HepG2 (cell line): Measurements from ENCODE around the gene DGUOK. TPM values are rescaled to one million over a fixed set of nuclear protein-coding genes. Genes with fewer than 3 reads are reported as not detected.
A peak's percentile ranks its signal among the peaks of the same experiment; 100 is the strongest.

Experiments used
- FOSL1 ChIP-seq: sonication (generic); formaldehyde crosslinking; IDR thresholded peaks from 2 replicates; pipeline ENCODE4 v1.9.0; 2021; ENCODE audit warnings: missing genetic modification reagents, borderline replicate concordance
- HOXA5 ChIP-seq: sonication (generic); formaldehyde crosslinking; IDR thresholded peaks from 2 replicates; pipeline ENCODE4 v1.4.0; 2020; ENCODE audit warnings: missing genetic modification reagents
- IKZF4 ChIP-seq: sonication (generic); formaldehyde crosslinking; IDR thresholded peaks from 2 replicates; pipeline ENCODE4 v1.5.1; 2020; ENCODE audit warnings: borderline replicate concordance, mild to moderate bottlenecking, low read depth, missing genetic modification reagents; ENCODE audit errors: not compliant biosample characterization
- JARID2 ChIP-seq: sonication (generic); formaldehyde crosslinking; IDR thresholded peaks from 2 replicates; pipeline ENCODE4 v1.8.1; 2023; ENCODE audit warnings: missing genetic modification reagents, inconsistent platforms; ENCODE audit not compliant: insufficient replicate concordance
- PAF1 ChIP-seq: IDR thresholded peaks from 2 replicates; pipeline ENCODE4 v1.6.1; 2016; ENCODE audit warnings: missing genetic modification reagents, missing compliant biosample characterization
- SETDB1 ChIP-seq: sonication (generic); formaldehyde crosslinking; IDR thresholded peaks from 2 replicates; pipeline ENCODE4 v1.5.1; 2020; ENCODE audit warnings: missing genetic modification reagents, mild to moderate bottlenecking, borderline replicate concordance
- SIX4 ChIP-seq: sonication (generic); formaldehyde crosslinking; IDR thresholded peaks from 2 replicates; pipeline ENCODE4 v1.4.0; 2020; ENCODE audit warnings: missing genetic modification reagents
- SNAPC2 ChIP-seq: sonication (generic); formaldehyde crosslinking; IDR thresholded peaks from 2 replicates; pipeline ENCODE4 v1.8.1; 2022; ENCODE audit warnings: mild to moderate bottlenecking, missing genetic modification reagents
- SP1 ChIP-seq, 2 experiments: fragments of 450-650 bp in 1 of 2; sonication (generic) in 1 of 2; formaldehyde crosslinking in 1 of 2; IDR thresholded peaks; 2 replicates each; pipeline versions ENCODE4 v1.4.0 to v1.6.1; 2016 to 2020; ENCODE audit warnings: missing genetic modification reagents in 1 of 2
- ZMAT3 ChIP-seq: sonication (generic); formaldehyde crosslinking; conservative IDR thresholded peaks from 2 replicates; pipeline ENCODE4 v1.7.0; 2021; ENCODE audit warnings: missing genetic modification reagents
- ZSCAN22 ChIP-seq: sonication (generic); formaldehyde crosslinking; IDR thresholded peaks from 2 replicates; pipeline ENCODE4 v1.4.0; 2020; ENCODE audit warnings: mild to moderate bottlenecking, missing genetic modification reagents
- polyA plus RNA-seq, 8 experiments: library from polyadenylated mRNA; depleted of rRNA in 3 of 8; stranded (reverse) in 7 of 8; unstranded in 1 of 8; fragments of >200 nt; fragmentation: Illumina TruSeq in 4 of 8; extraction: Trizol in 4 of 8; gene quantifications; 2 replicates each; pipeline versions ENCODE4 v1.2.1 to v1.2.3, GENCODE V29; 2011 to 2016; ENCODE audit warnings: low read depth in 4 of 8, missing spikeins in 1 of 8, mixed read lengths in 1 of 8; ENCODE audit not compliant: insufficient read depth in 1 of 8
- total RNA-seq, 5 experiments: library from RNA; depleted of rRNA; stranded (reverse); fragments of >200 nt; fragmentation: Illumina TruSeq; extraction: Trizol; gene quantifications; 2 replicates each; pipeline ENCODE4 v1.2.3, GENCODE V29; 2016; ENCODE audit warnings: low read depth in 1 of 5
- TF ChIP-seq, protein P1 (sequence below): sonication (generic); formaldehyde crosslinking; IDR thresholded peaks from 2 replicates; pipeline ENCODE4 v1.8.0; 2022; ENCODE audit warnings: missing genetic modification reagents, mild to moderate bottlenecking, inconsistent platforms, borderline replicate concordance
- TF ChIP-seq, protein P2 (sequence below): sonication (generic); formaldehyde crosslinking; IDR thresholded peaks from 2 replicates; pipeline ENCODE4 v1.5.0; 2020; ENCODE audit warnings: missing genetic modification reagents
- TF ChIP-seq, protein P3 (sequence below): sonication (generic); formaldehyde crosslinking; IDR thresholded peaks from 2 replicates; pipeline ENCODE4 v1.5.0; 2020; ENCODE audit warnings: mild to moderate bottlenecking, missing genetic modification reagents
- TF ChIP-seq, protein P4 (sequence below): sonication (generic); formaldehyde crosslinking; IDR thresholded peaks from 2 replicates; pipeline ENCODE4 v1.4.0; 2020; ENCODE audit warnings: missing genetic modification reagents, mild to moderate bottlenecking, borderline replicate concordance
- TF ChIP-seq, protein P5 (sequence below): sonication (generic); formaldehyde crosslinking; IDR thresholded peaks from 2 replicates; pipeline ENCODE4 v1.8.0; 2022; ENCODE audit warnings: mild to moderate bottlenecking, missing genetic modification reagents, borderline replicate concordance

Gene DGUOK
- total and polyA plus RNA-seq, 2 of the 13 experiments (the other 11 are each of a cell fraction or from before 2014, with no cell fraction given): 105 to 137 TPM

DNA sequence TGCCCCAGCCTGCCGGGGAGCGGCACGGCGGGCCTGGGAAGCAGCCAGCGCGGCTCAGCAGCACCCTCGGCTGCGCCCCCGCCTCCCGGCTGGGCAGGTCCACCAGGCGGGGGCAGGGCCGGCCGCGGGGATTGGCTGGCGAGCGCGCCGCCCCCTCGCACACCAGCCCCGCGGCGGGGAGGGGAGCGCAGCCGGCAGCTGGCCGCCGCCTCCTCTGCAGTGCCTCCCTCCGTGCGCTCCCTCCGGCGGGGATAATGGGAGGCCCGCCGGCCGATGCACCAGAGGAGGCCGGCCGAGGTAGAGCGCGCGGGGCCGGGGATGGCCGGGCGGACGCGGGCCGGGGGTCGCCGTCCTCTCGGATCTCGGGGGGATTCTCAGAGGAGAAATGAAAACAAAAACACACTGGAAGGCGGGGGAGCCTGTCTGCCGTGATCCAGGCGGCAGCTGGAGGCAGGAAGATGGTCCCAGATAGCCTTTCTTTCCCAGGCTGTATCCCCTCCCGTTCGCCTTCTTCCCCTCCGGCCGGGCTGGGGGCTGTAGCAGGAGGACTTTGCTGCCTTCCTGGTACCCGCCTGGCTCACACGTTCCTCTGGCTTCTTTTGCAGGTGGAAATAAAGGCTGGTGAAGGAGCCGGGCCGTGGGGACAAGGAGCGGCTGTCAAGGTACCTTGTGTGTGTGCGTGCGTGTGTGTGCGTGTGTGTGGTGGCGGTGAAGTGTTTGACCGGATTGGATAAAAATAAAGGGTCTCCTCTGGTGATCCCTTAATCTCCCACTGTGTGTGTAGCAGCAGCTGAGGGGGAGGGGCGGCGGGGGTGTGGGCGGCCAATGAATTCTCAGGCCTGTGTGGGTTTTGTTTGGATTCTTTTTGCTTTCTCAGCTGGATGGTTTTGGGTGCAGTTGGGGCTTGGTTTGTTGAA lies 76.1 kb downstream of the DGUOK start (continued):
- TF ChIP-seq, protein P1, sequence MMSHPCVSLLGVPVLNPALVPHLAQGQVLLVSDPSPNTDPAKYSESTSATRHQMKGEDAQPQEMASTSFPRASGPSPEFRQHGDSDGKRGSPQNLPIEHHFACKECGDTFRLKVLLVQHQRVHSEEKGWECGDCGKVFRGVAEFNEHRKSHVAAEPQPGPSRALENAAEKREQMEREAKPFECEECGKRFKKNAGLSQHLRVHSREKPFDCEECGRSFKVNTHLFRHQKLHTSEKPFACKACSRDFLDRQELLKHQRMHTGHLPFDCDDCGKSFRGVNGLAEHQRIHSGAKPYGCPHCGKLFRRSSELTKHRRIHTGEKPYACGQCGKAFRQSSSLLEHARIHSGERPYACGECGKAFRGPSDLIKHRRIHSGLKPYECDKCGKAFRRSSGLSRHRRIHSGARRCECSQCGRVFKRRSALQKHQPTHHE: no peak
- TF ChIP-seq, protein P2, sequence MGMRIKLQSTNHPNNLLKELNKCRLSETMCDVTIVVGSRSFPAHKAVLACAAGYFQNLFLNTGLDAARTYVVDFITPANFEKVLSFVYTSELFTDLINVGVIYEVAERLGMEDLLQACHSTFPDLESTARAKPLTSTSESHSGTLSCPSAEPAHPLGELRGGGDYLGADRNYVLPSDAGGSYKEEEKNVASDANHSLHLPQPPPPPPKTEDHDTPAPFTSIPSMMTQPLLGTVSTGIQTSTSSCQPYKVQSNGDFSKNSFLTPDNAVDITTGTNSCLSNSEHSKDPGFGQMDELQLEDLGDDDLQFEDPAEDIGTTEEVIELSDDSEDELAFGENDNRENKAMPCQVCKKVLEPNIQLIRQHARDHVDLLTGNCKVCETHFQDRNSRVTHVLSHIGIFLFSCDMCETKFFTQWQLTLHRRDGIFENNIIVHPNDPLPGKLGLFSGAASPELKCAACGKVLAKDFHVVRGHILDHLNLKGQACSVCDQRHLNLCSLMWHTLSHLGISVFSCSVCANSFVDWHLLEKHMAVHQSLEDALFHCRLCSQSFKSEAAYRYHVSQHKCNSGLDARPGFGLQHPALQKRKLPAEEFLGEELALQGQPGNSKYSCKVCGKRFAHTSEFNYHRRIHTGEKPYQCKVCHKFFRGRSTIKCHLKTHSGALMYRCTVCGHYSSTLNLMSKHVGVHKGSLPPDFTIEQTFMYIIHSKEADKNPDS (CRISPR knock-in tag): no peak
- TF ChIP-seq SETDB1 (CRISPR knock-in tag): no peak
- TF ChIP-seq, protein P3, sequence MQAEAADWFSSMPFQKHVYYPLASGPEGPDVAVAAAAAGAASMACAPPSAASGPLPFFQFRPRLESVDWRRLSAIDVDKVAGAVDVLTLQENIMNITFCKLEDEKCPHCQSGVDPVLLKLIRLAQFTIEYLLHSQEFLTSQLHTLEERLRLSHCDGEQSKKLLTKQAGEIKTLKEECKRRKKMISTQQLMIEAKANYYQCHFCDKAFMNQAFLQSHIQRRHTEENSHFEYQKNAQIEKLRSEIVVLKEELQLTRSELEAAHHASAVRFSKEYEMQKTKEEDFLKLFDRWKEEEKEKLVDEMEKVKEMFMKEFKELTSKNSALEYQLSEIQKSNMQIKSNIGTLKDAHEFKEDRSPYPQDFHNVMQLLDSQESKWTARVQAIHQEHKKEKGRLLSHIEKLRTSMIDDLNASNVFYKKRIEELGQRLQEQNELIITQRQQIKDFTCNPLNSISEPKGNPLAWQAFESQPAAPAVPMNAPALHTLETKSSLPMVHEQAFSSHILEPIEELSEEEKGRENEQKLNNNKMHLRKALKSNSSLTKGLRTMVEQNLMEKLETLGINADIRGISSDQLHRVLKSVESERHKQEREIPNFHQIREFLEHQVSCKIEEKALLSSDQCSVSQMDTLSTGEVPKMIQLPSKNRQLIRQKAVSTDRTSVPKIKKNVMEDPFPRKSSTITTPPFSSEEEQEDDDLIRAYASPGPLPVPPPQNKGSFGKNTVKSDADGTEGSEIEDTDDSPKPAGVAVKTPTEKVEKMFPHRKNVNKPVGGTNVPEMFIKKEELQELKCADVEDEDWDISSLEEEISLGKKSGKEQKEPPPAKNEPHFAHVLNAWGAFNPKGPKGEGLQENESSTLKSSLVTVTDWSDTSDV (CRISPR knock-in tag): no peak
- TF ChIP-seq SP1 (IDR thresholded peaks at IDR 0.05): no peak
- TF ChIP-seq SP1 (CRISPR knock-in tag; IDR thresholded peaks at IDR 0.05): 0 out of 2 replicates have a peak, but pooled peaks have one; percentile 22
- peak; percentile 87 for TF ChIP-seq IKZF4
- no peak for TF ChIP-seq HOXA5 (CRISPR knock-in tag)
- no peak for TF ChIP-seq FOSL1 (CRISPR knock-in tag)
- TF ChIP-seq PAF1 (CRISPR knock-in tag): no peak
- no peak for TF ChIP-seq ZSCAN22
- 0 out of 2 replicates have a peak, but pooled peaks have one; percentile 15 for TF ChIP-seq ZMAT3 (CRISPR knock-in tag)
- no peak for TF ChIP-seq SIX4 (CRISPR knock-in tag)
- TF ChIP-seq, protein P4, sequence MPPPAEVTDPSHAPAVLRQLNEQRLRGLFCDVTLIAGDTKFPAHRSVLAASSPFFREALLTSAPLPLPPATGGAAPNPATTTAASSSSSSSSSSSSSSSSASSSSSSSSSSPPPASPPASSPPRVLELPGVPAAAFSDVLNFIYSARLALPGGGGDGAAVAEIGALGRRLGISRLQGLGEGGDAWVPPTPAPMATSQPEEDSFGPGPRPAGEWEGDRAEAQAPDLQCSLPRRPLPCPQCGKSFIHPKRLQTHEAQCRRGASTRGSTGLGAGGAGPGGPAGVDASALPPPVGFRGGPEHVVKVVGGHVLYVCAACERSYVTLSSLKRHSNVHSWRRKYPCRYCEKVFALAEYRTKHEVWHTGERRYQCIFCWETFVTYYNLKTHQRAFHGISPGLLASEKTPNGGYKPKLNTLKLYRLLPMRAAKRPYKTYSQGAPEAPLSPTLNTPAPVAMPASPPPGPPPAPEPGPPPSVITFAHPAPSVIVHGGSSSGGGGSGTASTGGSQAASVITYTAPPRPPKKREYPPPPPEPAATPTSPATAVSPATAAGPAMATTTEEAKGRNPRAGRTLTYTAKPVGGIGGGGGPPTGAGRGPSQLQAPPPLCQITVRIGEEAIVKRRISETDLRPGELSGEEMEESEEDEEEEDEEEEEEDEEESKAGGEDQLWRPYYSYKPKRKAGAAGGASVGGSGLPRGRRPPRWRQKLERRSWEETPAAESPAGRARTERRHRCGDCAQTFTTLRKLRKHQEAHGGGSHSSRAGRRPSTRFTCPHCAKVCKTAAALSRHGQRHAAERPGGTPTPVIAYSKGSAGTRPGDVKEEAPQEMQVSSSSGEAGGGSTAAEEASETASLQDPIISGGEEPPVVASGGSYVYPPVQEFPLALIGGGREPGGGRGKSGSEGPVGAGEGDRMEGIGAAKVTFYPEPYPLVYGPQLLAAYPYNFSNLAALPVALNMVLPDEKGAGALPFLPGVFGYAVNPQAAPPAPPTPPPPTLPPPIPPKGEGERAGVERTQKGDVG (CRISPR knock-in tag): no peak
- TF ChIP-seq, protein P5, sequence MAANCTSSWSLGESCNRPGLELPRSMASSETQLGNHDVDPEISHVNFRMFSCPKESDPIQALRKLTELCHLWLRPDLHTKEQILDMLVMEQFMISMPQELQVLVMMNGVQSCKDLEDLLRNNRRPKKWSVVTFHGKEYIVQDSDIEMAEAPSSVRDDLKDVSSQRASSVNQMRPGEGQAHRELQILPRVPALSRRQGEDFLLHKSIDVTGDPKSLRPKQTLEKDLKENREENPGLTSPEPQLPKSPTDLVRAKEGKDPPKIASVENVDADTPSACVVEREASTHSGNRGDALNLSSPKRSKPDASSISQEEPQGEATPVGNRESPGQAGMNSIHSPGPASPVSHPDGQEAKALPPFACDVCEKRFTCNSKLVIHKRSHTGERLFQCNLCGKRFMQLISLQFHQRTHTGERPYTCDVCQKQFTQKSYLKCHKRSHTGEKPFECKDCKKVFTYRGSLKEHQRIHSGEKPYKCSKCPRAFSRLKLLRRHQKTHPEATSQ (CRISPR knock-in tag): no peak
- no peak for TF ChIP-seq JARID2
- no peak for TF ChIP-seq SNAPC2
